Testis (tissue), 3 donors: ENCODE results near the gene BOLA1. TPM values are rescaled to one million over a fixed set of nuclear protein-coding genes. Genes with fewer than 3 reads are reported as not detected.

Experiments used
- DNase-seq: peaks from one replicate; pipeline ENCODE4 v3.0.0-alpha.2; 2019
- H3K27ac ChIP-seq, 2 donors: fragments of 200-600 bp; sonication (generic); one replicate each; pipeline ENCODE4 v1.5.1; 2019
- H3K27me3 ChIP-seq: fragments of 200-600 bp; sonication (generic); one replicate; pipeline ENCODE4 v1.5.1; 2019
- H3K36me3 ChIP-seq: fragments of 200-600 bp; sonication (generic); one replicate; pipeline ENCODE4 v1.5.1; 2017; ENCODE audit warnings: low read depth; ENCODE audit errors: missing control alignments
- H3K4me1 ChIP-seq: fragments of 200-600 bp; sonication (generic); one replicate; pipeline ENCODE4 v1.5.1; 2019
- H3K4me3 ChIP-seq, 2 donors: fragments of 200-600 bp; sonication (generic); one replicate each; pipeline ENCODE4 v1.5.1; 2017 to 2019
- H3K9me3 ChIP-seq: fragments of 200-600 bp; sonication (generic); one replicate; pipeline ENCODE4 v1.5.1; 2017
- POLR2A ChIP-seq: fragments of 450-650 bp; IDR thresholded peaks from one replicate; pipeline ENCODE4 v1.6.1; 2017; ENCODE audit warnings: antibody characterized with exemption, mild to moderate bottlenecking, moderate library complexity
- WGBS, 2 donors: methylation state at CpG; one replicate each; pipeline ENCODE4 v1.1.5; 2018; 5-methylcytosine and 5-hydroxymethylcytosine counted together
- intact Hi-C: fragments of 100-400 bp; cut with DNase I; formaldehyde crosslinking; loops from one replicate; pipeline ENCODE4 v1.15.1; 2023; ENCODE audit warnings: low total_unique reads
- polyA plus RNA-seq: library from polyadenylated mRNA; stranded (reverse); fragments of 350-450 nt; fragmentation: Illumina TruSeq; extraction: RNeasy Lipid Tissue Mini Kit (QIAGEN cat#74804); gene quantifications from one replicate; pipeline ENCODE4 v1.2.3, GENCODE V29; 2014; ENCODE audit warnings: low read depth, low replicate concordance; ENCODE audit not compliant: insufficient read depth
- total RNA-seq, 2 donors: library from RNA; depleted of rRNA; stranded (reverse); fragments of >200 nt; gene quantifications; one replicate each; pipeline ENCODE4 v1.2.3, GENCODE V29; 2016
- TF ChIP-seq, protein P1 (sequence below), 3 experiments: fragments of 450-650 bp in 2 of 3; fragments of 200-600 bp in 1 of 3; sonication (generic) in 1 of 3; IDR thresholded peaks; one replicate each; pipeline ENCODE4 v1.5.1; 2016 to 2019; ENCODE audit warnings: antibody characterized with exemption in 3 of 3, mild to moderate bottlenecking in 2 of 3, moderate library complexity in 1 of 3

BOLA1 gene
- total and polyA plus RNA-seq, 3 donors from 2014 or later, result 16.7 to 33.5 (median 30.6) TPM

DNA sequence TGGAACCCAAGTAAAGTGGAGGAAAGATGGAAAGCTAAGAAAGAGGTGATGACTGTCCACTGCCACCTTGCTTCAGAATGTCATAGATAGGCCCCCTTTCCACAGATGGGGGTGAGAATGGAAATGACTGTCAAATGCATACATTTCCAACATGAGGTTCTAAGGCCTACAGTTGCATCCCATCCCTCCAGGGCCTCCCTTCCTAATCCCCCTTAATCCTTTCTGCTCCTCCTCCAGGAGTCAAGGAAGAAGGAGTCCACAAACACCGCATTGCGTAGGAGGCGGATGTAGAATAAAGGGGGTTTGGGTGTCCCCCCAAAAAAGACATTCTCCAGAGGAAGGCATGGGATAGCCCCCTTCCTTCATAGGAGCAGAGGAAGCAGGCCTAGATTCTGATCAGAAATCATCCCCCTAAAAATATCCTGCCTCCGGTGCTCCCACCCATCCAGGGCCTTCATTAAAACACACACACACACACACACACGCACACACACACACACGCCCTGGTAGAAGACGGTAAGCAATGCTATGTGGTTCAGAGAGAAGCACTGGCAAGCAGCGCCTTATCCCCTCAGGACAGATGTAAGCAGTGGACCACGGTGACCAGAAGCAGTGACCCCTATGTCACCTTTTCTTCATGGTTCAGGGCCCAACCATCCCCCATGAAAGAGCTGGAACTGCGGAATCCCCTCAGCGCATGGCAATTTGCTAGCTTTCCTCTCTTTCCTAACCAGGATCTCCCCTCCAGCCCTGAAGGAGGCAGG lies 16.2 kb downstream of the BOLA1 start:
- H3K4me3 ChIP-seq, result no peak overlapping the region
- no peaks in the 10 kb centered on the region for H3K9me3 ChIP-seq
- TF ChIP-seq POLR2A, result no peak
- TF ChIP-seq, protein P1, sequence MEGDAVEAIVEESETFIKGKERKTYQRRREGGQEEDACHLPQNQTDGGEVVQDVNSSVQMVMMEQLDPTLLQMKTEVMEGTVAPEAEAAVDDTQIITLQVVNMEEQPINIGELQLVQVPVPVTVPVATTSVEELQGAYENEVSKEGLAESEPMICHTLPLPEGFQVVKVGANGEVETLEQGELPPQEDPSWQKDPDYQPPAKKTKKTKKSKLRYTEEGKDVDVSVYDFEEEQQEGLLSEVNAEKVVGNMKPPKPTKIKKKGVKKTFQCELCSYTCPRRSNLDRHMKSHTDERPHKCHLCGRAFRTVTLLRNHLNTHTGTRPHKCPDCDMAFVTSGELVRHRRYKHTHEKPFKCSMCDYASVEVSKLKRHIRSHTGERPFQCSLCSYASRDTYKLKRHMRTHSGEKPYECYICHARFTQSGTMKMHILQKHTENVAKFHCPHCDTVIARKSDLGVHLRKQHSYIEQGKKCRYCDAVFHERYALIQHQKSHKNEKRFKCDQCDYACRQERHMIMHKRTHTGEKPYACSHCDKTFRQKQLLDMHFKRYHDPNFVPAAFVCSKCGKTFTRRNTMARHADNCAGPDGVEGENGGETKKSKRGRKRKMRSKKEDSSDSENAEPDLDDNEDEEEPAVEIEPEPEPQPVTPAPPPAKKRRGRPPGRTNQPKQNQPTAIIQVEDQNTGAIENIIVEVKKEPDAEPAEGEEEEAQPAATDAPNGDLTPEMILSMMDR (IDR thresholded peaks at IDR 0.05), result no peak
- intact Hi-C loops, result no loop called here
- 83 to 89% methylated on average over 11 of the region's 11 CpGs for WGBS, 2 donors
- no peak overlapping the region for H3K27ac ChIP-seq
- no peaks in the 10 kb centered on the region for H3K27me3 ChIP-seq
- H3K4me1 ChIP-seq, result no peaks in the 10 kb centered on the region
- DNase-seq, result no peak
- H3K36me3 ChIP-seq, result no peaks in the 10 kb centered on the region

DNA sequence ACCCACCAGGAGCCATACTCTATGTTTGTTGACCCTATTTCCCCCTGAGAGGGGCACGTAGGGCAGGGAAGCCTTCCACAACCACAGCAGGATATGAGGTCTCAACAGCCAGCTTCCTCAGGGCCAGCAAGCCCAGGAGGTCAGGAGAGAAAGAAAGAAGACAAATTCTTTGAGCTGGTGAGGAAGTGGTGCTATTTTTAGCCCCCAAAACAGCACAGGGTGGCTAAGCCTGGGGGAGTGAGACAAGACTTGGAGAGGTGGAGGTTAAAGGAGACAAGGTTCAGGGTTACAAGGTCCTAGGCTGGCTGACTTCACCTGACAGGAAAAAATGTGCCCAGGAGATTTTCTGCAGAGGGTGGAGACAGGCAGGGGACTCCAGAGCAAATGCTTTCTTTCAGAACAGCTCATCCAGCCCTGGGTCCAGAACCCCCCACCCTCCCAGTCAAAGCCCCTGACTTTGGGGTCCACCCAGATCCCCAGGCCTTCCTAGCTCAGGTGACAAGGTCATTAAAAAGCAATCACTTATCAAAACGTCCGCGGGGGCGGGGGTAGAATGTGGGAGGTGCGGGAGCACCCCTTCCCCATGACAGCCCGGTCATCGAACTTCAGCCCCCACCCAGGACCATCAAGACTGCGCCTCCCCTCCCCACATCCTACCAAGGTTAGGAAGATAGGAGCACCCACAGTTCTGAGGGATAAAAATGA lies 17.0 kb downstream of the BOLA1 start:
- DNase-seq, result no peak
- Histone ChIP-seq H3K4me1 (no peaks in the 10 kb centered on the region), H3K27me3 (no peaks in the 10 kb centered on the region), H3K4me3 (no peak overlapping the region), H3K36me3 (no peaks in the 10 kb centered on the region), H3K9me3 (no peaks in the 10 kb centered on the region), H3K27ac (no peak overlapping the region)
- TF ChIP-seq, protein P1 (IDR thresholded peaks at IDR 0.05), result no peak
- no peak for TF ChIP-seq POLR2A
- intact Hi-C loops, result no loop called here
- WGBS, 2 donors, result 13 to 22% methylated on average over 9 of the region's 9 CpGs

DNA sequence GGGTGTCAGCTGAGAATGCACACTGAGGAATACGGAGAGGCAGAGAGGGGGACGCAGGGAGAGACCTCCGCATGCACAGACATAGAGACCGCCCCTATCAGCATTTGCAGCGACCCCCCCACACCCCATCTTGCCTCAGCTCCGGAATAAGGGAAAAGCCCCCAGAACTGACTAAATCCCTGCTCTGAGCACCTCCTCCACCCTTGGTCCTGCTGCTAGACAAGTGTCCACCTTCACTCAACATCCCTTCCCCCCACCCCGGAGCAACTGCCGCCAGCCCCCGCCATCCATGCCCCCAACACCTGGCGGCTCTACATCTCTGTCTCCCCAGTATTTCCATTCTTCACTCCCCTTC lies 17.5 kb downstream of the BOLA1 start:
- no peak for DNase-seq
- Histone ChIP-seq H3K4me1 (no peaks in the 10 kb centered on the region), H3K27ac (no peak overlapping the region), H3K9me3 (no peaks in the 10 kb centered on the region), H3K4me3 (peak overlapping the region; percentile 40 to 57), H3K36me3 (no peaks in the 10 kb centered on the region), H3K27me3 (no peaks in the 10 kb centered on the region)
- intact Hi-C loops, result no loop called here
- TF ChIP-seq, protein P1 (IDR thresholded peaks at IDR 0.05), result no peak
- no peak for TF ChIP-seq POLR2A
- WGBS, 2 donors, result 1 to 8% methylated on average over 10 of the region's 10 CpGs

DNA sequence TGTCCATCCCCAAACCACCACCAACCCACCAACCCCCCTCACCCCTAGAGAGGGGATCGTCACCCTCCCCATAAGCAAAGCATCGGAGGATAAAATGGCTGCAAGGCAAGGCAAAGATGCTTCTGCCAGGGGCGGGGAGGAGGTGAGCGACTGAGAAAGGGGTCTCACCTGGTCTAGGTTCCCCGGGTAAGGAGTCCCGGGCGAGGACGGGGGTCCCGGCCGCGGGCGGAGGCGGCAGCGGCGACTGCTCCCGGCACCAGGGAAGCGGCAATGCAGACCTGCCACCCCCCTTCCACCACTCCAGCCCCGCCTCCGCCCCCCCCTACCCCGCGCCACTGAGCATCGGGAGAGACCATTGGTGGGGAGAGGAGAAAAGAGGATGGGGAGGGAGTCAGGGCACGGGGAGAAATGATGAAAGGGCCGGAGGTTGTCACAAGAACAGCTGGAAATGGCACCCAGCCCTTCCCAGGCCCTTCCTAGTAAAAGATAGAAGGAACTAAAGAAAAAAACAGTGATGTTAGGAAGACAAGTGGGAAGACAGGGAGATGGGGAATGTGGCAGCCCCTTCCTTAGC lies 18.3 kb downstream of the BOLA1 start, which contains the start of gene SV2A:
SV2A (minus strand) TSS at position 274 of the 574 bp plus-strand sequence. CDS start 4,004 bp downstream, outside the sequence.
- no peak for TF ChIP-seq POLR2A
- TF ChIP-seq, protein P1 (IDR thresholded peaks at IDR 0.05), result no peak
- Histone ChIP-seq H3K9me3 (no peaks in the 10 kb centered on the region), H3K27me3 (no peaks in the 10 kb centered on the region), H3K27ac (no peak within 1 kb of the TSS), H3K4me1 (no peaks in the 10 kb centered on the region), H3K4me3 (peak within 1 kb of the TSS; percentile 40 to 57), H3K36me3 (no peaks in the 10 kb centered on the region)
- 0% methylated on average over 4 to 24 of the region's 24 CpGs for WGBS, 2 donors
- no peak for DNase-seq
- intact Hi-C loops, result no loop called here
